ENCODE data around the gene PARP4. TPM values are rescaled to one million over a fixed set of nuclear protein-coding genes. Genes with fewer than 3 reads are reported as not detected.
"Not testable (repeated sequence)": the region's sequence is repeated elsewhere in the genome, so short reads cannot be mapped to it uniquely, and the experiment has no call there.

PARP4 gene
- polyA plus RNA-seq, 1 donor = 24.7 TPM

- not testable (repeated sequence) for DNase-seq
Measured at GRCh38 chr13:24444851-24445250, 67.7 kb downstream of the PARP4 start.

- no peak for DNase-seq
Measured at GRCh38 chr13:24443366-24443765, 69.2 kb downstream of the PARP4 start.

GRCh38 chr13:24426045-24426444 lies 86.5 kb downstream of the PARP4 start:
- not testable (repeated sequence) for DNase-seq

DNA sequence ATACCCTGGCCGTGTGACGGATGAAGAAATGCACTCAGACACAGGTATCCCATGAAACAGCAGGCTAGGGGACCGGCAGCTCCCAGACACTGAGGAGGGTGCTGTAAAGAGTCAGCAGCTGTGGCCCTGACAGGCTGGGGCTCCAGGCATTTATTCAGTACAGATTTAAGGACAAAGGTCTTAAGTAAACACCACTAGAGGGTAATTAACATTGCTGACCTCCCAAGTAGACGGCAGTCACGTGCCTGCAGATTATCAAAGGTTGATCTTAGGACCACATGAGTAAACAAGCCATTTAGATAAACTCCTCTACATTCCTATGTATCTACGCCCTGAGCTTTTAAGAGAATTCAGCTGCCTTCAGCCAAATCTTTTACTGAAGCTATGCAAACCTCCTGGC lies 92.9 kb downstream of the PARP4 start:
- DNase-seq = not testable (repeated sequence)

DNA sequence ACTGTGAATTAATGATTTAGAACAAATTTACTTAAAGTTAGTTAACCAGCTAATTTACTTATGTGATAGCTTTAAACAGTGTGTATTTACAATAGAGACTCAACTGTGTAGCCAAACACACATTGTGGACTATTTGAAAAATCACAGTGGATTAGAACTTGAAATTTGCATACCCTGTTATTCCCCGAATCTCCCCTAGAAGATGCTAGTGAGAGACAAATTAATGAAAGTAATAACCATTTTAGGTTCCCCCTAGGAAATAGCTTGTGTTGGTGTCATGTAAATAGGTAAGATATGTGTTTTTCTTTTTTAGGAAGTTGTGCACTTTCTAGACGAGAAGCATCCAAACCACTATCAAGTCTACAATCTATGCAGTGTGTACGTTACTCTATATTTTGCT lies 104.7 kb downstream of the PARP4 start:
- DNase-seq = no peak

DNA sequence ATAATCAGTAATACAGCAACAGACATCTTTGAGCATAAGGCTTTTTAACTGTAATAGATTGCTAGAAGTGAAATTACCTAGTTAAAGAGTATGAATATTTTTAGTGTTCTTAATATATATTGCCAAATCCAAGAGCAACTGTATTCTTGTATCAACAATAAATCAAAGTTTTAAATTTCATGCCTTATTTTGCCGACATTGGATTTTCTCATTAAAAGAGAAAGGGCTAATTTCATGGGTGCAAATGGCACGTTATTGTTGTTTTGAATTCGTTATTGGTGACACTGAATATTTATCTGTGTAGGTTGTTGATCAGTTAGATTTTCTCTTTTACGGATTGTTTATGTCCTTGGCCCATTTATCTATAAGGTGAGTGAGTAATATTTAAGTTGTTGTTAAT lies 106.1 kb downstream of the PARP4 start:
- DNase-seq = no peak

GRCh38 chr13:24396821-24397220 lies 115.8 kb downstream of the PARP4 start:
- DNase-seq = no peak

GRCh38 chr13:24392972-24393371 lies 119.6 kb downstream of the PARP4 start:
- DNase-seq = no peak

GRCh38 chr13:24391771-24392683 lies 120.6 kb downstream of the PARP4 start:
- not testable (repeated sequence) for DNase-seq

GRCh38 chr13:24390795-24391194 lies 121.8 kb downstream of the PARP4 start:
- not testable (repeated sequence) for DNase-seq

DNA sequence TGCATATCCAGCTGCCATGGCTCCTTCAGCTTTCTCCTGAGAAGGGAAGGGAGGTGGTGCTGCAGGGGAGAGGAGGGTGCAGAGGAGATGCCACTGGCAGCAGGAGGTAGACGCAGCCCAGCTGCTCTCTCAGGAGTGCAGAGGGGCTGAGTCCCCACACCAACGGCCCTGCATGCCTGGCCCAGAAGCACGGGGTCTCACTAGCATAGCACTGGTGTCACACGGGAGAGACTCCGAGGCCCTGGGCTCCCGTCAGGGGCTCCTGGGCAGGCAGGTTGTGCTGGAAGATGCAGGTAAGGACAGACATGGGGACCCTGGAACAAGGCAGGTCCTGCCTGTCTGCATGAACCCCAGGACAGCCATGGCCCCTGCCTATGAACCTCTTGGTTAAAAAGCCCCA lies 123.1 kb downstream of the PARP4 start:
- no peak for DNase-seq

DNA sequence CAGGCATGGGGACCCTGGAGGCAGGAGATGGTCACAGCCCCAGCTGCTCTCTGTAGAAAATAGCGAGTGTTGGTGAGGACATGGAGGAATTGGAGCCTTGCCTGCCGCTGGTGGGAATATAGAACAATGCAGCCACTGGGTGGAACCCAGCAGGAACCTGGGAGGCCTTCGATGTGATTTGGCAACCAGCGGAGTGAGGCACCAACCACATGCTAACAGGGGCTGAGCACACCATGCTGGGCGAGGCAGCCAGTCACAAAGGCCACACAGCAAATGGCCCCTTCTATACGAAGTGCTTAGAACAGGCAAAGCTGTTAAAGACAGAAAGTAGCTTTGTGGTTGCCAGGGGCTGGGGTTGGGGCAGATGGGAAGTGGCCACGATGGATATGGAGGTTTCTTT lies 123.8 kb downstream of the PARP4 start:
- not testable (repeated sequence) for DNase-seq

GRCh38 chr13:24386816-24387708 lies 125.5 kb downstream of the PARP4 start:
- DNase-seq = no peak

DNA sequence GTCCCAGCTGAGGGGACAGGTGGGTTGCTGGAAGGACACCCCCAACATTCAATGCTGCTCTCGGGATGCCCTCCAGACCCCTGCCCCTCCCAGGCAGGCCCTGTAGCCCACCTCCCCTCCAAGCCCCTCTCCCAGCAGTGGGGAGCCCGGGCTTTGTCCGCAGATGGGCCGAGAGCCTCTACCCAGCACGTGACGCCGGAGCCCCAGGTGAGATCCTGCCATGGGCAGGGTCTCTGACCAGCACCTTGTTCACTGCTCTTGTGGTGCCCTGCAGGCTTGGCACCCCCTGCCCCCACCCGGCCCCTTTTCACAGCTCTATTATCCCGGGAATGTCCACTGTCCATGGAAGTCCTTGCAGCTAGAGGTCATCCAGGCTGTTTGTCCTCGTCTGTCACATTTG lies 126.7 kb downstream of the PARP4 start:
- DNase-seq = no peak

- DNase-seq = not testable (repeated sequence)
Measured at GRCh38 chr13:24384946-24385345, 127.6 kb downstream of the PARP4 start.

DNA sequence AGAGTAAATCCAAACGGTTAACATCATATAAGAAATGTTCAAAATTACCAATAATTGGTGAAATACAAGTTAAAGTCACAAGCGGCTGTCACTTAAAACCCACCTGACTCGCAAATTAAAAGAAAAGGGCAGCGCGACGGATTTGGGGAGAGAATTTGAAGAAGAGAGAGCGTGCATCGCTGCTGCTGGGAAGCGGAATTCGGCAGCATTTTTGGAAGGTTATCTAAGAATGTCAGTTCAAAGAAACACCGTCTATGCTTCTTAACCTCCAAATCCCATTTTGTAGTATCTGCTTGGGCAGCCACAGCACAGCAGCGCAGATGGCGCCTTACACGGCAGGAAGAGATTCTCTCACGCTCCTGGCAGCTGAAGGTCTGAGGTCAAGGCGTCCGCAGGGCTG lies 128.5 kb downstream of the PARP4 start:
- DNase-seq = not testable (repeated sequence)

GRCh38 chr13:24381541-24382265 lies 130.9 kb downstream of the PARP4 start:
- no peak for DNase-seq

GRCh38 chr13:24380881-24381280 lies 131.7 kb downstream of the PARP4 start:
- DNase-seq = not testable (repeated sequence)

- DNase-seq = not testable (repeated sequence)
Measured at GRCh38 chr13:24380227-24380626, 132.4 kb downstream of the PARP4 start.

- DNase-seq = not testable (repeated sequence)
Measured at GRCh38 chr13:24371273-24371672, 141.3 kb downstream of the PARP4 start.
